WTC11 (cell line): ENCODE results near the gene HSFX3. TPM values are rescaled to one million over a fixed set of nuclear protein-coding genes. Genes with fewer than 3 reads are reported as not detected.
"Not testable (repeated sequence)": the region's sequence is repeated elsewhere in the genome, so short reads cannot be mapped to it uniquely, and the experiment has no call there.

Experiments used
- ATAC-seq: fragments of 200-7000 bp; cut with Tn5 transposase; 2 replicates; pipeline ENCODE4 v1.10.0; 2021; ENCODE audit warnings: mild to moderate bottlenecking, moderate library complexity
- CTCF ChIA-PET: fragments of 300-600 bp; sonication (Branson Sonifier 250); formaldehyde crosslinking; loops from one replicate; lab custom pipeline; 2021; ENCODE audit warnings: antibody characterized with exemption; lab: Charles Lee
- POLR2A ChIA-PET: fragments of 350-600 bp; sonication (Branson Sonifier 250); formaldehyde crosslinking; loops from one replicate; lab custom pipeline; 2021; ENCODE audit warnings: antibody characterized with exemption; lab: Charles Lee
- DNase-seq: peaks from one replicate; pipeline ENCODE4 v3.0.0; 2021; ENCODE audit warnings: low spot score
- H3K27ac Mint-ChIP-seq: 2 replicates; pipeline ENCODE4 v1.8.0; 2021; ENCODE audit warnings: mixed read lengths
- H3K27me3 Mint-ChIP-seq: 2 replicates; pipeline ENCODE4 v1.8.0; 2021; ENCODE audit warnings: low read depth, mild to moderate bottlenecking, moderate library complexity, mixed read lengths
- H3K36me3 Mint-ChIP-seq: 2 replicates; pipeline ENCODE4 v1.8.0; 2021; ENCODE audit warnings: mixed read lengths
- H3K4me1 Mint-ChIP-seq: 2 replicates; pipeline ENCODE4 v1.8.0; 2022; ENCODE audit warnings: mixed read lengths
- H3K4me3 Mint-ChIP-seq: 2 replicates; pipeline ENCODE4 v1.8.0; 2021; ENCODE audit warnings: mild to moderate bottlenecking, moderate library complexity, mixed read lengths
- H3K9me3 Mint-ChIP-seq: 2 replicates; pipeline ENCODE4 v1.8.0; 2021; ENCODE audit warnings: mixed read lengths
- AFF4 ChIP-seq: sonication (generic); formaldehyde crosslinking; IDR thresholded peaks from 2 replicates; pipeline ENCODE4 v1.8.1; 2023; ENCODE audit warnings: mild to moderate bottlenecking, missing genetic modification reagents, borderline replicate concordance
- CTCF ChIP-seq: fragments of 200-600 bp; IDR thresholded peaks from 2 replicates; pipeline ENCODE4 v1.8.0; 2022; ENCODE audit warnings: antibody characterized with exemption
- ESRRA ChIP-seq: sonication (generic); formaldehyde crosslinking; IDR thresholded peaks from 2 replicates; pipeline ENCODE4 v1.8.1; 2022; ENCODE audit warnings: mild to moderate bottlenecking, missing genetic modification reagents, borderline replicate concordance
- FOXJ3 ChIP-seq: sonication (generic); formaldehyde crosslinking; IDR thresholded peaks from 2 replicates; pipeline ENCODE4 v1.9.0; 2021; ENCODE audit warnings: missing genetic modification reagents, mild to moderate bottlenecking, borderline replicate concordance
- FOXP1 ChIP-seq: sonication (generic); formaldehyde crosslinking; IDR thresholded peaks from 2 replicates; pipeline ENCODE4 v1.8.0; 2022; ENCODE audit warnings: missing genetic modification reagents, mild to moderate bottlenecking, moderate library complexity, borderline replicate concordance
- GTF2I ChIP-seq: fragments of 250-450 bp; sonication (Bioruptor Pico); conservative IDR thresholded peaks from 2 replicates; pipeline ENCODE4 v1.4.0; 2021; ENCODE audit warnings: mild to moderate bottlenecking
- HMGA2 ChIP-seq: fragments of 250-450 bp; sonication (Bioruptor Pico); IDR thresholded peaks from 2 replicates; pipeline ENCODE4 v1.4.0; 2021; ENCODE audit warnings: mild to moderate bottlenecking, moderate library complexity
- SMAD4 ChIP-seq: sonication (generic); formaldehyde crosslinking; IDR thresholded peaks from 2 replicates; pipeline ENCODE4 v1.8.0; 2022; ENCODE audit warnings: mild to moderate bottlenecking, missing genetic modification reagents
- ZNF121 ChIP-seq: sonication (generic); formaldehyde crosslinking; IDR thresholded peaks from 2 replicates; pipeline ENCODE4 v1.8.0; 2023; ENCODE audit warnings: missing genetic modification reagents
- ZNF532 ChIP-seq: fragments of 250-450 bp; sonication (Bioruptor Pico); IDR thresholded peaks from 2 replicates; pipeline ENCODE4 v1.9.0; 2021; ENCODE audit warnings: mild to moderate bottlenecking, borderline replicate concordance
- total RNA-seq: library from RNA; stranded (reverse); gene quantifications from 3 replicates; pipeline ENCODE4 v1.2.3, GENCODE V29; 2021
- TF ChIP-seq, protein P1 (sequence below): fragments of 250-450 bp; sonication (Bioruptor Pico); IDR thresholded peaks from 2 replicates; pipeline ENCODE4 v1.9.0; 2021; ENCODE audit warnings: moderate library complexity, mild to moderate bottlenecking, inconsistent platforms, borderline replicate concordance
- TF ChIP-seq, protein P2 (sequence below): fragments of 250-450 bp; sonication (Bioruptor Pico); conservative IDR thresholded peaks from 2 replicates; pipeline ENCODE4 v1.9.0; 2021; ENCODE audit warnings: mild to moderate bottlenecking

HSFX3 gene
- total RNA-seq, 1 experiment from 2014 or later = not detected

DNA sequence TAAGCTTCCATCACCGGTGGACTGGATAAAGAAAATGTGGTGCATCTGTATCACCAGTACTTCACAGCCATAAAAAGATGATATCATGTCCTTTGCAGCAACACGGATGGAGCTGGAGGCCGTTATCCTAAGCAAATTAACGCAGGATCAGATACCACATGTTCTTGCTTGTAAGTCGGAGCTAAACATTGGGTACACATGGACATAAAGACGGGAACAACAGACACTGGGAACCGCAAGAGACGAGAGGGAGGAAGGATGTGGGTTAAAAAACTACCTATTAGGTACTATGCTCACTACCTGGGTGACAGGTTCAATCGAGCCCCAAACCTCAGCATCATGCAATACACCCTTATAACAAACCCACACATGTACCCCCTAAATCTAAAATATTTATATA lies 28.3 kb downstream of the HSFX3 start (continued):
- TF ChIP-seq SMAD4 (CRISPR knock-in tag) (no peak), FOXP1 (CRISPR knock-in tag) (no peak), ZNF532 (CRISPR knock-in tag) (no peak), AFF4 (CRISPR knock-in tag) (no peak), HMGA2 (CRISPR knock-in tag) (no peak), FOXJ3 (no peak), ZNF121 (CRISPR knock-in tag) (no peak)
- TF ChIP-seq, protein P1, sequence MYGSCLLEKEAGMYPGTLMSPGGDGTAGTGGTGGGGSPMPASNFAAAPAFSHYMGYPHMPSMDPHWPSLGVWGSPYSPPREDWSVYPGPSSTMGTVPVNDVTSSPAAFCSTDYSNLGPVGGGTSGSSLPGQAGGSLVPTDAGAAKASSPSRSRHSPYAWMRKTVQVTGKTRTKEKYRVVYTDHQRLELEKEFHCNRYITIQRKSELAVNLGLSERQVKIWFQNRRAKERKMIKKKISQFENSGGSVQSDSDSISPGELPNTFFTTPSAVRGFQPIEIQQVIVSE (CRISPR knock-in tag) = no peak
- TF ChIP-seq, protein P2, sequence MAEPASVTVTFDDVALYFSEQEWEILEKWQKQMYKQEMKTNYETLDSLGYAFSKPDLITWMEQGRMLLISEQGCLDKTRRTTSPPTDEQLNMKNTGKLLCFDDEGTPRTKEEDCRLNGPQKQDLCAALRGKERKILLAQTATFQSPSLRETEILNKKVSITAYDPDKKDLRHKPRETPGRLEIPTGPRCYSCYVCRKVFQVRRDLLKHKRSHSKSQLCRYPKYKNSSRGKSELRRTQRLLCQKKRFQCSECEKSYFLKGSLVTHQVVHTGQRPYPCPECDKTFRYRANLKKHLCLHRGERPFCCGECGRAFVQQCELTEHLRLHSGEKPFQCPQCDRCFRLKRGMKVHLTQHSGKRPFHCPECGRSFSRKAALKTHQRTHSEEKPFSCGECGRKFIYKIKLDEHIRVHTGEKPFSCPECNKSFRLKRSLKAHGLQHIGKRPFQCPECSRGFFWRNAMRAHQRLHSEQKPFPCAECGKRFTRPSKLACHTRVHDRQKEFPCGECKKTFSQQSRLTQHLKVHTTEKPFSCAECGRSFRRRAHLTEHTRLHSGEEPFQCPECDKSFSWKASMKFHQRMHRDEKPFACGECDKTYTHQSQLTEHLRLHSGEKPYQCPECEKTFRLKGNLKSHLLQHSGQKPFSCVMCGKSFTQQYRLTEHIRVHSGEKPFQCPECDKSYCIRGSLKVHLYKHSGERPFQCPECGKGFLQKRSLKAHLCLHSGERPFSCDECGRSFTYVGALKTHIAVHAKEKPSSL (CRISPR knock-in tag) = no peak

DNA sequence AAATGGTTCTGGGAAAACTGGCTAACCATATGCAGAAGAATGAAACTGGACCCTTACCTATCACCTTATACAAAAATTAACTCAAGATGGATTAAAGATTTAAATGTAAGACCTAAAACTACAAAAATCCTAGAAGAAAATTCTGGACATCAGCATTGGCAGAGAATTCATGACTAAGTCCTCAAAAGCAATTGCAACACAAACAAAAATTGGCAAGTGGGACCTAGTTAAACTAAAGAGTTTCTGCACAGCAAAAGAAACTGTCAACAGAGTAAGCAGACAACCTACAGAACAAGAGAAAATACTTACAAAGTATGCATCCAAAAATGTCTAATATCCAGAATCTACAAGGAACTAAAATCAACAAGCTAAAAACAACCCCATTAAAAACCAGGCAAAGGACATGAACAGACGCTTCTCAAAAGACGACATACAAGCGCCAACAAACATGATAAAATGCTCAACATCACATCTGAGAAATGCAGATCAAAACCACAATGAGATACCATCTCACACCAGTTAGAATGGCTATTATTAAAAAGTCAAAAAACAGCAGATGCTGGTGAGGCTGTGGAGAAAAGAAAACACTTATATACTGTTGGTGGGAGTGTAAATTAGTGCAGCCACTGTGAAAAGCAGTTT lies 29.0 kb downstream of the HSFX3 start:
- H3K9me3 Mint-ChIP-seq, DNase-seq, ATAC-seq, H3K4me1 Mint-ChIP-seq, POLR2A ChIA-PET, H3K36me3 Mint-ChIP-seq, H3K27me3 Mint-ChIP-seq, H3K4me3 Mint-ChIP-seq, H3K27ac Mint-ChIP-seq, CTCF ChIA-PET: not testable (repeated sequence)

GRCh38 chrX:149518236-149518635 lies 31.5 kb downstream of the HSFX3 start:
- CTCF ChIA-PET = interaction anchor here (1.3 kb wide), 1 partner anchor 9 kb away, joined by 4 read pairs; no protein-coding TSS in a partner anchor
- Mint-ChIP-seq H3K9me3 (no peaks in the 10 kb centered on the region), H3K4me1 (peaks cover 3% of the 10 kb centered on the region; the same call in 1 of the 2 replicates)

More at GRCh38 chrX:149518236-149518635, 31.5 kb downstream of the HSFX3 start:
- ATAC-seq (no peak), DNase-seq (no peak)
- TF ChIP-seq, protein P2 (CRISPR knock-in tag) = no peak
- TF ChIP-seq CTCF (no peak), GTF2I (no peak), ESRRA (CRISPR knock-in tag) (no peak), HMGA2 (CRISPR knock-in tag) (no peak)
- Mint-ChIP-seq H3K27me3 (peaks cover 7% of the 10 kb centered on the region; the same call in 1 of the 2 replicates), H3K4me3 (no peak overlapping the region), H3K27ac (no peak overlapping the region), H3K36me3 (no peaks in the 10 kb centered on the region)
- POLR2A ChIA-PET = no interaction called here
